ENCODE data around the gene MFSD2A.
"Not testable (repeated sequence)": the region's sequence is repeated elsewhere in the genome, so short reads cannot be mapped to it uniquely, and the experiment has no call there.

Gene MFSD2A

DNA sequence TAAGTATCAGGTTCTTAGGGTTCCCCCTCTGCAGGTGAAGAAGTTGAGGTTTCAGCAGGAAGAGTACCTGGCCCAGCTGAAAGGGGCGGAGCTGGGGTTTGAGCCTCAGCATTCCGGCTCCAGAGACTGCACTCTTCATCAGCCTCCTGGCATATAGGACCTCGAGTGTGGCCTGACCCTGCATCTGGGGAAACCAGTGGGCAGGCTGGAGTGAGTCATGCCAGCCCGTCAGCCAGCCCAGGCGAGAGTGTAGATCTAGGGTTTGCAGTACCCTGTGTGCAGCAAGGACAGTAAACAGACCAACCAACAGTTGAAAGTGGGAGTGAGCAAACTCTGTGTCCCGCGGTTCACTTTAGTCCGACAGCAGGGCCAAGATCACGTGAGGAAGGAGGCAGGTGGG, 14.1 kb downstream of the MFSD2A start:
- no peak for DNase-seq (ENCODE audit: low read depth)

DNA sequence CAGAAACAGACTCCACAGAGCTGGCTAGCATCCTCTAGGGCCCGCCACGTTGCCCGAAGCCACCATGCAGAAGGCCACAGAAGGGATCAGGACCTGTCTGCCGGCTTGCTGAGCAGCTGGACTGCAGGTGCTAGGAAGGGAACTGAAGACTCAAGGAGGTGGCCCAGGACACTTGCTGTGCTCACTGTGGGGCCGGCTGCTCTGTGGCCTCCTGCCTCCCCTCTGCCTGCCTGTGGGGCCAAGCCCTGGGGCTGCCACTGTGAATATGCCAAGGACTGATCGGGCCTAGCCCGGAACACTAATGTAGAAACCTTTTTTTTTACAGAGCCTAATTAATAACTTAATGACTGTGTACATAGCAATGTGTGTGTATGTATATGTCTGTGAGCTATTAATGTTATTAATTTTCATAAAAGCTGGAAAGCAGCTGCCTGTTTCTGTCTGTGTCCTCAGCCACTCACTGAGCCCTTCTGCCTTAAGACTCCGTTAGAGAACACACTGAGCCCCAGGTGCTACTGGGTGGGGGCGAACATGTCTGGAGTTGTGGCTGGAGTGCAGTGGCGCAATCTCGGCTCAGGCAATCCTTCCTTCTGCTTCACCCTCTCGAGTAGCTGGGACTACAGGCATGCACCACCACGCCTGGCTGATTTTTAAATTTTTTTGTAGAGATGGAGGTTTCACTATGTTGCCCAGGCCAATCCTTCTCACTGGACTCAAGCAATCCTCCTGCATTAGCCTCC, 14.8 kb downstream of the MFSD2A start:
- DNase-seq (ENCODE audit: low read depth): no peak

DNA sequence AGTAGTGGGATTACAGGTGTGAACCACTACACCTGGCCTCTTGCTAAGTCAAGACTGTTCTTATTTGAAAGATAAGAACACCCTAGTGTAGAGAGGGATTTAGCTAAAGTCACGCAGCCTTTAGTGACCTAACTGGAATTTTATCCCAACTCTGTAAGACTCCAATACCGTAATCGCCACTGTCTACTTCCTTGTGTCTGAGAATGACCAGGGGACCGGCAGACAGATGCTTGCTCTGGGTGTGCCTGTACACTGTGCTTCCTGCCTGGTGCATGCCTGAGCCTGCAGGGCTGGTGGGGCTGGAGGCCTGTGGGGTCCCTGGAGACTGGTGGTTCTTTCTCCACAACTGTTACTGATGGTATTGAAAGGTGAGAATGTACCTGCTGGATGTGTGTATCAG, 15.3 kb downstream of the MFSD2A start:
- no peak for DNase-seq (ENCODE audit: low read depth)

DNA sequence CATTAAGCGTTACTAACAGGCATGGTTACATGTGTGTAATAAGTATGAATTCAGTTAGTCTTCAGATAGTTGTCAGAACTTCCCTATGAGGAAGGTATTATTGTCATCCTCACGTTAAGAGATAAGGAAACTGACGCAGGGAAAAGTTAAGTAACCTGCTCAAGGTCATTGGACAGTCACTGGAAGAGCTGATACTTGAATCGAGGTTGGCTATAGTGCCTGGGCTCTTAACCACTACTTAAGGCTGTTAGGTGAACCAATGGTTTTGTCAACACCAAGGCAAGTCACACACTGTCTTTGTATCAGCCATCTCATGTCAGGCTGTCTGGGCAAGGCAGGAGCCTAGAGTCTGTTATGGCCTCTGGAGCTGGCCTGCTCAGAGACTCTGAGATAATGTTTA, 16.2 kb downstream of the MFSD2A start:
- no peak for DNase-seq (ENCODE audit: low read depth)

DNA sequence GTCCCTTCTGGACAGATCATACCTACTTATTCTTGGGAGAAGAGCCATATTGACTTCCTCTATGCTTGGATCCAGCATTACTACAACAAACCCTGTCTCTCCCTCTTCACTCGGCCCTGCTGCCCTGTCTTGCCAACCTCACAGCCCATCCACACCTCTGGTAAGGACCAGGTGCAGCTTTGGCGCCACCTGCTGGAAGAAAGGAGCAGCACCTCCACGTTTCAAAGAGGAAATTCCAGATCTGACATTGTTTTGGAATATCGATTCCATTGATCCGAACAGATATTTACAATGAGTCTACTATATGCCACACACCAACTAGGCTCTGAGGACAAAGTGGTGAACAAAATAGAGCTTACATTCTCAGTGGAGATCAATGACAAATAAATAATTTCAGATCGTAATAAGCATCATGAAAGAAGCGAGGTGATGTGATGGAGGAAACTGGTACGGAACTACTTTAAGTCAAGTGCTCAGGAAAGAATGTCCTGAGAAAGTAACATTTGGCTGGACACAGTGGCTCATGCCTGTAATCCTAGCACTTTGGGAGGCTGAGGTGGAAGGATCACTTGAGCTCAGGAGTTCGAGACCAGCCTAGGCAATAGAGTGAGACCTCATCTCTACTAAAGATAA, 18.7 kb downstream of the MFSD2A start:
- DNase-seq (ENCODE audit: low read depth): no peak

DNA sequence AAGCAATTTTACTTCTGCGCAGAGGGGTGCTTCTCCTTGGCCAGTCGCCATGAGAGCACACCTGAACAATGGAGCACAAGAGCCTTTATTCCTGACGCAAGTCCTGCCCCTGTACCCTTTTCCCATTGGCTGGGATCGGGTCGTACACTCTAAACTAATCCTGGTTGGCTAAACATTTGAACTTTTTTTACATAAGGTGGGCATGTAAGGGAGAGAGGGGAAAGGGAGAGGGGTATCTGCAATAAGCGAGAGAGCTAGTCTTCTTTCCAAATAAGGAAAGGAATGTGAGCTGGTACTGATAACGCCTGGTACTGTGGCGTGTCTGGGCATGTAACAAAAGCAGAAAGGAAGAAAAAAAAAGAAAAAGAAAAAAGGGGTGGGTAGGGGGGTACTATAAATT, 21.8 kb downstream of the MFSD2A start:
- DNase-seq (ENCODE audit: low read depth): no peak

DNA sequence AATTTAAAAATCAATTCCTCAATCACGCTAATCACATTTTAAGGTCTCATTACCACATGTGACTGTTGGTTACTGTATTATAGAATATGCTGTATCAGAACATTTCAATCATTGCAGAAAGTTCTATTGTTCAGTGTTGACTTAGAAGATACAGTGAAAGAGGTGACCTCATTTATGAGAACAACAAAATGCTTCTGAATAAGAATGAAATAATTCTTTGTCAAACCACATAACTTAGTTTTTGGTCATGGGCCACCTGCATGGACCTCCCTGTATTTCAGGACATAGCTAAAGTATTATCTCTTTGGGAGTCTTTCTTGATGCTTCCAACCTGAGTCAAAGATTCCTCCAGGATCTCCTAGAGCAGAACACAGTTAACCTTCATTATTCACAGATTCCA, 22.3 kb downstream of the MFSD2A start:
- DNase-seq (ENCODE audit: low read depth): no peak

DNA sequence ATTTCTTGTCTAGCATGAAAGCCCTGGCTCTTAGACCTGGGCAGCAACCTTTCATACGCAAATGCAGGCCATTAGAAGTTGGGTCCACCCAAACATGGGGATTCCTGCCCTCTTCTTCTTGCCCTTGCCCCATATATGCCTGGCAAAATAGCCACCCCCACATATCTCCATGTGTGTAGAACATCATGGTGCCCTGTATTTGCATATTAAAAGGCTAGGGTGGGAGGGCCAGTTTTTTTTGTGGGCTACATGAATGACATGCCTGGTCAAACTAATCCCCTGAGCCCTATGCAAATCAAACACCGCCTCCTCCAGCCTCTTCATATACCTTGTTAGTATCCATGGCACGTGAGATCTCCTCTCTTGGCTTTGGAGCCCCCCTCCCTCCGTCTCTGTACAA, 24.7 kb downstream of the MFSD2A start:
- DNase-seq (ENCODE audit: low read depth): no peak

DNA sequence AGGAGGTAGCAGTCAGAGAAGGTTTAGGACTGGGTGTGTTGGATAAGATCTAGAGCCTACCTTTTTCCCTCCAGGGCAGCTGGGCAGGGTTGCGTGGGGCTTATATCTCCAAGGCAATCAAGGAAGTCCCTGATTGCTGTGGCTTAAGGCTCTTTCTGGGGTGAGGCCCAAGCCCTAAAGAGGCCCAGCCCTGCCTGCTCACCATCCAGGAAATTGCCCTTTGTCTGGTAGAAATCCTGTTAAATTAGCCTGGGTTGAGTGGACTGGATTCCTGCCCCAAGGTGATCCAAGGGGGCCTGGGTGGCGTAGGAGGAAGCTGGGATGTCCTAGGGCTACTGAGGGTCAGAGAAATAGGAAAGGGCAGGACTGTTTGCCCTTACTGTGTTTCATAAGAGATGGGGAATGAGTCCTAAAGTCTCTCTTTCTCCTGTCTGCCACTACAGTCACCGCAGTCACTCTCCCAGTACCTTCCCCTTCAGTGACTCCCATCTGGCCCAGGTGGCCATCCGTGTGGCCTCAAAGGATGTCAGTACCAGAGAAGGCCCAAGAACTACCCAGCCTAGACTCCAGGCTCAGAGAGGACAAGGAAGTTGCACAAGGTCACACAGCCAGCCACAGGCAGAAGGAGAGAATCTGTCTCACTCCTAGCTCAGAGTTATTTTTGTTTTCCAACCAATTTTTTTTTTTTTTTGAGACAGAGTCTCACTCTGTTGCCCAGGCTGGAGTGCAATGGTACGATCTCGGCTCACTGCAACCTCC, 25.8 kb downstream of the MFSD2A start:
- no peak for DNase-seq (ENCODE audit: low read depth)

DNA sequence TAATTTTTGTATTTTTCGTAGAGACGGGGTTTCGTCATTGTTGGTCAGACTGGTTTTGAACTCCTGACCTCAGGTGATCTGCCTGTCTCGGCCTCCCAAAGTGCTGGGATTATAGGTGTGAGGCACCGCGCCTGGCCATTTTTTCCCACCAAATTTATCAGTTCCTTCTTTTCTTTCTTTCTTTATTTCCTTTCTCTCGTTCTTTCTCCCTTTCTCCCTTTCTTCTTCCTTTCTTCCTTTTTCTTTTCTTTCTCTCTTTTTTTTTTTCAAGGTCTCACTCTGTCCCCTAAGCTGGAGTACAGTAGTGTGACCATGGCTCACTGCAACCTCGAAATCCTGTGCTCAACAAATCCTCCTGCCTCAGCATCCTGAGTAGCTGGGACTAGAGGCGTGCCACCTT, 26.4 kb downstream of the MFSD2A start:
- no peak for DNase-seq (ENCODE audit: low read depth)

DNA sequence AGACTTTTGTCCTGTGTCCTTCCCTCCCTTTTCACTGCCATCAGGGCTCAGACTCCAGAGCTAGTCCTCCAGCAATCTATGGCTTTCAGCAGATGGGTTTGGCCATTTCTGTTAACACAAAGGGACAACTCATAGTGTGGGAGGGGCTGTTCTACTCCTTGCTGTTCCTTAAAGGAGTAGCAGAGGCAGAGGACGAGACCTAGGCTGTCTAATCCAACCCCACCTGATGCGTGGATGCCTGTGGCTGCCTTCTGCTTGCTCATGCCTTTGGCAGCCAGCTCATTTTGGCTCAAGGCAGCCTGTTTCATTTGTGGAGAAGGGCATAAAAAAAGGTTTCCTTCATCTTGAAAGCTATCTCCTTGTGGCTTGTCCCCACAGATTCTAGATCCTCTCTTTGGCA, 27.0 kb downstream of the MFSD2A start:
- DNase-seq (ENCODE audit: low read depth): peak; percentile 64

DNA sequence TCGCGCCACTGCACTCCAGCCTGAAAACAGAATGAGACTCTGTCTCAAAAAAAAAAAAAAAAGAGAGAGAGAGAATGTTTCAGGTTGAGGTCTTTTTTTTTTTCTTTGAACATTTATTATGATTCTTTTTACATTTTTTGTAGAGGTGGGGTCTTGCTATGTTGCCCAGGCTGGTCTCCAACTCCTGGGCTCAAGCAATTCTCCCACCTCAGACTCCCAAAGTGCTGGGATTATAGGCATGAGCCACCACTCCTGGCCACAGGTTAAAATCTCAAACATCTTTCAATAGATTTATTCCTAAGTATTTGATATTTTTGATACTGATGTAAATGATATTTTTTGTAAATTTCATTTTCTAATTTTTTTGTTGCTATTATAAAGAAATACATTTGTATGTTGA, 29.5 kb downstream of the MFSD2A start:
- not testable (repeated sequence) for DNase-seq (ENCODE audit: low read depth)

DNA sequence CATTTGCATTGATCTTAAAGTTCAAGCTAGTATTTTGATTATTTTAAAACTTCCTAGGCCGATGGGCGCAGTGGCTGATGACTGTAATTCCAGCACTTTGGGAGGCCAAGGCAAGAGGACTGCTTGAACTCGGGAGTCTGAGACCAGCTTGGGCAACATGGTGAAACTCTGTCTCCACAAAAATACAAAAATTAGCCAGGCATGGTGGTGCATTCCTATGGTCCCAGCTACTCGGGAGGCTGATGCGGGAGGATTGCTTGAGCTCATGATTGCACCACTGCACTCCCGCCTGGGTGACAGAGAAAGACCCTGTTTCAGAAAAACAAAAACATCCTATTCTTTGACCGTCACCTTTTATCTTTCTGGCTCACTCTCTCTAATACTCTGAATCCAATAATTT, 30.0 kb downstream of the MFSD2A start:
- no peak for DNase-seq (ENCODE audit: low read depth)

DNA sequence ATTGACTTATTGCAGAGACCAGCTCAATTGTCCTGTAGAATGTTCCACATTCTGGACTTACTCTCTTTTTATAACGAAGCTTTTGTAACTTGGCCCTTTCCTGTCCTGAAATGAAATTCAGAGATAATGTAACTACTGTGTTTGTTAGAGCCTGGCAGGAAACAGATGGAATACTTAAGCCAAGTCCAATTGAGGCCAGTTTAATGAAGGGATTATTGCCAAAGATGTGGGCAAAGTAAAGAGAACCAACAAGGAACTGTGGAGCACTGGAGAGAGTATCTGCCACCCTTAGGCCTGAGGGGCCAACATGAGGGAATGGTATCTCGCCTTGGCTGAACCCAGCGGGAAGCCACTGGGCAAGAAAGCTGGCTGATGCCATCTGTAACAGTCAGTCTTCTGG, 32.9 kb downstream of the MFSD2A start:
- DNase-seq (ENCODE audit: low read depth): no peak

DNA sequence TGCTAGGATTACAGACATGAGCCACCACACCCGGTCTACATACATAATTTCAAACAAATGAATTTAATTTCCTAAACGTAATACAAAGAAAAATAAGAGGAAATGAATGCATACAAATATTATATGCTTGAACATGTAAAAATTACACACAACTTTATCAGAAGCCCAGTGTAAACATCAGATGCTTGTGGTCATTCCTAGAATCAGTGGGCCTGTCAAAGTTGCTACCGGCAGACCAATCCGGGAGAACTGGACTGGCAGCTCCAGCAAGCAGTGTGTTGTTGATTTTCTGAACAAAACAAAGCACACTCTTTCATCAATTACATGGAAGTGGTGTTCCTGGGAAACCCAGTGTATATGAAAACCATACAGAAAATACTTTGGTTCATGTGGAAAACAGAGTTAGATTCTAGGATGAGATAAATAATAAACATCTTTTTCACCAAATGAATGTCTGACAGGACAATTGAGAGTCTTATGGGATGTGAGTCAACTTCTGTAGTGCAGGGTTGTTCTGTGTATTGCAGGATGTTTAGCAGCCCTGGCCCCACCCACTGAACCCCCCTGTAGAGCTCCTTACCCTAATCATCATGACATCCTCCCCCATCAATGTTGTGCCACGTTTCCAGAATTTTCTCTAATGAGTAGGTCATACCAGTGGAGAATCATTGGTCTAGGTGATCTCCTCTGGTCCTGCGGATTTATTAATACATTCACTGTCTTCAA, 33.8 kb downstream of the MFSD2A start:
- no peak for DNase-seq (ENCODE audit: low read depth)

DNA sequence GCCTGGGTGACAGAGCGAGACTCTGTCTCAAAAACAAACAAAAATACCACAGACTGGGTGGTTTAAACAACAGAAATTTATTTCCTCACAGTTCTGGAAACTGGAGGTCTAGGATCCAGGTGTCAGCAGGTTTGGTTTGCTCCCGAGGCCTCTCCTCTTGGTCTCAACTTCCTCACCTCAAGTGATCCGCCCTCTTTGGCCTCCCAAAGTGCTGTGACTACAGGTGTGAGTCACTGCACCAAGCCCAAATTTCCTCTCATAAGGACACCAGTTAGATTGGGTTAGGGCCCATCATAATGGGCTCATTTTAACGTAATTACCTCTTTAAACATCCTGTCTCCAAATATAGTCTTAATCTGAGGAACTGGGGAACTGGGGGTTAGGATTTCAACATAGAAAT, 35.5 kb downstream of the MFSD2A start:
- DNase-seq (ENCODE audit: low read depth): no peak

DNA sequence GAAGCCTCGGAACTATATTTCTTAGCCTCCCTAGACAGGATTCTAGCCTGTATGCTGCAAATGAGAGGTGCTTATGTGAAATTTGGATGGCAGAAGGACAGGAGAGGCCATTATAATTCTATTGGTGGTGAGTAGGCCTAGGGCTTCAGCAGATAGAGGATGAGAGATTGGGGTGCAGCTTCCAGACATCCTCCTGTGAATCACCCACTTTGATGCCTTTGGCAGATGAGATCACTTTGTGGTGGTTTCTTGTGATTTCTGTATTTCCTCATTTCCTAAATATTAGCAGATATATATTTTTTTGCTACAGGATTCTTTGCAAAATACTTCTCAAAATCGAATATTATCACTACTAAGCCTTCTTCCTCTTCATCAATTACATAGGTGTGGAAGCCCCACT, 37.3 kb downstream of the MFSD2A start:
- DNase-seq (ENCODE audit: low read depth): no peak

DNA sequence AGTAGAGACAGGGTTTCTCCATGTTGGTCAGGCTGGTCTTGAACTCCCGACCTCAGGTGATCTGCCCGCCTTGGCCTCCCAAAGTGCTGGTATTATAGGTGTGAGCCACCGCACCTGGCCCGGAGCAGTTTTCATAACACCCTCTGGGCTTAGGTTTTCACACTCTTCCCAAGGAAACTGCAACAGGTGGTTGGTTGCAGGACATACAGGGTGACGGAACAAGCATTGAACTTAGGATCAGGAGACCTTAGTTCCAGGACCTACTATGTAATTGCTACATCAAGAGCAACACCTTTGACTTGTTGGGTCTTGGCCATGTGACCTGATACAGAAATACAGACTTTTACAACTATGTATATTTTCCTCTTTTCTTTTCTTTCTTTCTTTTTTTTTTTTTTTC, 37.9 kb downstream of the MFSD2A start:
- no peak for DNase-seq (ENCODE audit: low read depth)

DNA sequence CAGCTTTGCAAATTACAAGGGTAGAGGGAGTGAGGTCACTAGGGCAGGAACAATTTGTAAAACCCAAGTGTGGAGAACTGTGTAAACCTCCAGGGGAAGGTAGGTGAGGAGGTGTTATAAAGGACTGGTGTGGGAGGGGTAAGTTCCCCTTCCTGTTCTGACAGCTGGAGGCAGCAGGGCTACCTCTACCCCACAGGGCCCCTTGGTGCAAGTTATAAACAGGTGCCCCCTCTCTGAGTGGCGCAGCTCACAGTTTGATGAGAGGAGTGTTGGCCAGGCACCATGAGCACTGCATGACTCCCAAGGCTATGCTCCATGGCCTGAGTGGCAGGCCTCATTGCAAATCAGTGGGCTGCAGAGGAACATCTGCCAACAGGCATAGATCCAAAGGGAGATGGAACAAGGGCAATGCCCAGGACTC, 41.0 kb downstream of the MFSD2A start:
- no peak for DNase-seq (ENCODE audit: low read depth)

DNA sequence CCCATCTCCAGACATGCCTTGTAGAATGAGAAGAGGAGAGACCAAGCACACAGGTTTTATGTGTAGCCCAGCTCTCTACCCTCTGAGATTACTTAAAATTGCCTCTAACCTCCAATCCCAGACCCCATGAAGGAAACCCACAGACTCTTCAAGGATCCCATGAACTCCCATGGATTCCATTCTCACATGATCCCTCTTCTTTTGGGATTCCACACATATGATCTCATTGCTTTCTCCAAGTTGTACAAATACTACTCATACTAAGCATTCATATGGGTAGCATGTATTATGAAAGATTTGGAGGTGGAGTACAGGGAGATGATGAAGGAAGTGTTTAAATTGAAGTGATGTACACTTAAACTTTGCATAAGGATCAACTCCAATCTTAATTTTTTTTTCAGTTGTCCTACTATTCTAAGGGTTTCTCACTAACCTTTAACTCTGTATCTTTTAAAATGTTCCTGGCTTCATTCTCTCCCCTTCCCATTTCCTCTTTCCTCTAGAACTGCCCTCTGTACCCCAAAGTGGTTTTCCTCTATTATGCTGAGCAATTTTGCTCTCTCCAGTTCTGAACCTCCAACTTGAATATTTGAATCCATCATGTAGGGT, 41.6 kb downstream of the MFSD2A start:
- no peak for DNase-seq (ENCODE audit: low read depth)

DNA sequence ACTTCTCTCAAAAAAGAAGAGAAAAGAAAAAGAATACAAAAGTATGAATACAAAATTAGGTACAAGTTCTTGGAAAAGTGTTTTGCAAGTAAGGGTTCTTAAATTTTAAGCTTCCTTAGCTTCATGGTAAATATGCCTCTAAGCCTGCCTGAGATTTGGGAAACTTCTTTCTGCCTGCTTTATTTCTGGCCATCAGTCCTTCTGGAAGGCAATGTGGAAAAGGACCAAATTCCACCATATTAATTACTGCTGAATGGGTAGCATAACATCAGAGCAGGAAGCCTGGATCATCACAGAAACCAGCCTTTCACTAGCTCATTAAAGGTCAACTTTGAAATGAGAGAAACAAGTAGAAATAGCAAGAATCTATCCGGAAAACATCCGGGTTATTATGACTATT, 46.5 kb downstream of the MFSD2A start:
- no peak for DNase-seq (ENCODE audit: low read depth)
